Left ventricle myocardium inferior (tissue), 1 donor: ENCODE results near the gene ZNF2. TPM values are rescaled to one million over a fixed set of nuclear protein-coding genes. Genes with fewer than 3 reads are reported as not detected.

Experiments
- DNase-seq: peaks from one replicate; pipeline ENCODE4 v3.0.0-alpha.2; 2020
- H3K27ac ChIP-seq: fragments of 200-600 bp; replicated peaks from 2 replicates; pipeline ENCODE4 v1.8.0; 2021
- H3K27me3 ChIP-seq: fragments of 200-600 bp; 2 replicates; pipeline ENCODE4 v1.8.0; 2021; ENCODE audit warnings: low read depth
- H3K36me3 ChIP-seq: fragments of 200-600 bp; 2 replicates; pipeline ENCODE4 v1.8.0; 2021
- H3K4me1 ChIP-seq: fragments of 200-600 bp; 2 replicates; pipeline ENCODE4 v1.8.0; 2021
- H3K4me3 ChIP-seq: fragments of 200-600 bp; 2 replicates; pipeline ENCODE4 v1.8.0; 2021; ENCODE audit warnings: mild to moderate bottlenecking, moderate library complexity
- H3K9me3 ChIP-seq: fragments of 200-600 bp; replicated peaks from 2 replicates; pipeline ENCODE4 v1.8.0; 2021
- intact Hi-C: fragments of 100-400 bp; cut with micrococcal nuclease; formaldehyde crosslinking; loops from one replicate; pipeline ENCODE4 v1.11.0; 2022
- long read RNA-seq: library from polyadenylated mRNA; unstranded; transcript quantifications from one replicate; pipeline ENCODE4 v2.0.0, GENCODE V29; 2021
- total RNA-seq: library from RNA; stranded (reverse); fragmentation: NEBNext Ultra II Directional; extraction: Animal tissue kit (Norgen Biotek cat#: 25700); gene quantifications from one replicate; pipeline ENCODE4 v1.2.1, GENCODE V29; 2021
- TF ChIP-seq, protein P1 (sequence below): fragments of 200-600 bp; IDR thresholded peaks from 2 replicates; pipeline ENCODE4 v1.8.0; 2021; ENCODE audit warnings: antibody characterized with exemption, mild to moderate bottlenecking, borderline replicate concordance
- donor health status: DM: no; HTN: yes; CAD: no; lungs with severe emphysema.

The ZNF2 gene
- 3.4 TPM for total RNA-seq
- long read RNA-seq, transcript ZNF2-203 (5 exons, 2,601 nt), result major isoform, 8 of 8 reads
- long read RNA-seq, partial matches to known transcripts, result 0 of 8 reads
- long read RNA-seq, other reads (novel, unspliced or antisense), result 0 of 8 reads

DNA sequence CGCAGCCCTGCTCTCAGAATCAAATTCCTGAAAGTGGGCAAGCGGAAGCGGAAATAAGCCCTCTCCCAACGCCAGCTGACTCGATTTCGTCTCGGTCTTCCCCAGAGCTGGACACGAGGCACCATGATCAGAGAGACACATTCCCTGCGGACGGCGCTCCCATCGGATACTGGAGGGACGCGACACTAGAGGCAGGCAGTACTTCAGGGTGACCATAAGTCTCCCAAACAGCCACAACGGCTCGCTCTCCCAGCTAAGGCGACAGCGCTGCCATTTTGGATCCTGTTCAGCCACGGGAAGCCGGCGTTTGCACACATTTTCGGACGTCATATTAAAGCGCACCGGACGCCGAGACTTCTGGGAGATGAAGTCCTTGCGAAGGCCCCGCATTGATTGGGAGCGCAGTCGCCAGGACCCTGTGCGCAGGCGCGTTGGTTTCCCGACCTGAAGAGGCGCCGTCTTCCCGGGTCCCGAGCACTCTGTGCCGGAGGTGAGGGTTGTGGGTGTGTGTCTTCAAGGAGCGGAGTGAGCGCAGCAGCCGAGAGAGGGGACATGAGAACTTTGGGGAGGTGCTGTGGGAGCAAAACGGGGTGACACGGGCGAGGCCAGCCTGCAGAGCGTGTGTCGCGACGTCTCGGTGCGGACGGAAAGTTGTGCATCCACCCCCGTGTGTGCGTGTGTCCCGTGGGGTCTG is at the start of gene ZNF2:
ZNF2 (plus strand) TSS at position 439 of the 694 bp plus-strand sequence. CDS start 10,418 bp downstream, outside the sequence.
- Histone ChIP-seq H3K27ac (peak within 1 kb of the TSS; percentile 92), H3K4me3 (peak within 1 kb of the TSS; percentile 85), H3K27me3 (no peaks in the 10 kb centered on the region), H3K4me1 (peaks cover 36% of the 10 kb centered on the region), H3K36me3 (no peaks in the 10 kb centered on the region), H3K9me3 (no peaks in the 10 kb centered on the region)
- TF ChIP-seq, protein P1, sequence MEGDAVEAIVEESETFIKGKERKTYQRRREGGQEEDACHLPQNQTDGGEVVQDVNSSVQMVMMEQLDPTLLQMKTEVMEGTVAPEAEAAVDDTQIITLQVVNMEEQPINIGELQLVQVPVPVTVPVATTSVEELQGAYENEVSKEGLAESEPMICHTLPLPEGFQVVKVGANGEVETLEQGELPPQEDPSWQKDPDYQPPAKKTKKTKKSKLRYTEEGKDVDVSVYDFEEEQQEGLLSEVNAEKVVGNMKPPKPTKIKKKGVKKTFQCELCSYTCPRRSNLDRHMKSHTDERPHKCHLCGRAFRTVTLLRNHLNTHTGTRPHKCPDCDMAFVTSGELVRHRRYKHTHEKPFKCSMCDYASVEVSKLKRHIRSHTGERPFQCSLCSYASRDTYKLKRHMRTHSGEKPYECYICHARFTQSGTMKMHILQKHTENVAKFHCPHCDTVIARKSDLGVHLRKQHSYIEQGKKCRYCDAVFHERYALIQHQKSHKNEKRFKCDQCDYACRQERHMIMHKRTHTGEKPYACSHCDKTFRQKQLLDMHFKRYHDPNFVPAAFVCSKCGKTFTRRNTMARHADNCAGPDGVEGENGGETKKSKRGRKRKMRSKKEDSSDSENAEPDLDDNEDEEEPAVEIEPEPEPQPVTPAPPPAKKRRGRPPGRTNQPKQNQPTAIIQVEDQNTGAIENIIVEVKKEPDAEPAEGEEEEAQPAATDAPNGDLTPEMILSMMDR, result peak; percentile 12
- peak; percentile 98 for DNase-seq
- intact Hi-C loops, result no loop called here

DNA sequence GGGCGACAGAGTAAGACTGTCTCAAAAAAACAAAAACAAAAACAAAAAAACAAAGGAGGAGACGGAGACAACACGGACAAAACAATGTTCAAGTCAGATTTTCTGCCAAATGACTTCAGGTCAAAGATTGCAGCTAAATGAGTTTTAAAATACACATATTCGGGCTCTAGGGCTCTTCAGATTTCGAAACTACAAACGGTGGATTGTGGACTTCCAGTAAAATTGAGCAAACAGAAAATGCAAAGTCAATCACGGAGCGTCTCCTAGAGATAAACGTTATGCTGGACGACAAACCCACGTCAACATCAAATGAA is 44.6 kb upstream of the ZNF2 start:
- Histone ChIP-seq H3K36me3 (peaks cover 15% of the 10 kb centered on the region), H3K27ac (peak overlapping the region; percentile 97), H3K4me3 (peak overlapping the region; percentile 96), H3K4me1 (peaks cover 48% of the 10 kb centered on the region), H3K27me3 (no peaks in the 10 kb centered on the region), H3K9me3 (no peaks in the 10 kb centered on the region)
- TF ChIP-seq, protein P1, result no peak
- no peak for DNase-seq
- intact Hi-C loops, result no loop called here

DNA sequence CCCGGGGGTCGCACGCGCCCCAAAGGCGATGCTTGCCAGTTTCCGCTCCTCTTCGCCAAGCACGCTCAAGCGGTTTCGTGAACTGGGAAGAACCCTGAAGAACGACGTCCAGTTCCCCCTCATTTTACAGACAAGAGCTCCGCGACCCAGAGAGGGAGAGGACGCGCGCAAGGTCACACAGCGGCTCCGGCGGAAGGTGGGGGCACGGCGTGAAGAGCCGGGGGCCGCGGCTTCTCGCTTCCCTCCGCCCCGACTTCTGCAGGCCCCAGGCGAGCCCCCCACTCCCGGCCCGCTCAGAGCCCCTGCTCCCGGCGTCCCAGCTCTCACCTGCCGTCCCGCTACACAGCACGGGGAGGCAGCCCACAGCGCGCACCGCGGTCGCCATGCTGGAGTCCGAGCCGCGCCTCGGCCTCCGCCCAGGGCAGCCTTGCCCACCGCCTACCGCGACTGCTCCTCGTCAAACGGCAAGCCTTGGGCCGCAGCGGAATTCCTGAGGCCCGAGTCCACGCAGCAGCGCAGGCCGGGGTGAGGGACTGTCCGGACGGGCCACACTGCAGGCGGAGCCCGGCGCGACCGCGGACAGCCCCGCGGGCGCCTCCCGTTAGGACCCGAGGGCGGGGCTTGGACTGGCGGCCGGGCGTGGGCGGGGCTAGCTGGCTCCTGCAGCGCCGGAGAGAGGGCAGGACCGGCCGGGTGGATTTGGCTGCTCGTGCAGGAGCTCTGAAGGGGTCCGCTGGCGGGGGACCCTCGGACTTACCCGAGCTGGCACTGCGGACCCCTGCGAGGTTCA is 44.0 kb upstream of the ZNF2 start, which contains the start of gene MRPS5:
MRPS5 (minus strand) TSS at position 402 of the 790 bp plus-strand sequence; CDS start at position 385, 17 bp downstream.
- Histone ChIP-seq H3K9me3 (no peaks in the 10 kb centered on the region), H3K4me3 (peak within 1 kb of the TSS; percentile 96), H3K27me3 (no peaks in the 10 kb centered on the region), H3K4me1 (peaks cover 48% of the 10 kb centered on the region), H3K36me3 (peaks cover 11% of the 10 kb centered on the region), H3K27ac (peak within 1 kb of the TSS; percentile 97)
- intact Hi-C loops, result no loop called here
- peak; percentile 90 for DNase-seq
- TF ChIP-seq, protein P1, result peak; percentile 26

DNA sequence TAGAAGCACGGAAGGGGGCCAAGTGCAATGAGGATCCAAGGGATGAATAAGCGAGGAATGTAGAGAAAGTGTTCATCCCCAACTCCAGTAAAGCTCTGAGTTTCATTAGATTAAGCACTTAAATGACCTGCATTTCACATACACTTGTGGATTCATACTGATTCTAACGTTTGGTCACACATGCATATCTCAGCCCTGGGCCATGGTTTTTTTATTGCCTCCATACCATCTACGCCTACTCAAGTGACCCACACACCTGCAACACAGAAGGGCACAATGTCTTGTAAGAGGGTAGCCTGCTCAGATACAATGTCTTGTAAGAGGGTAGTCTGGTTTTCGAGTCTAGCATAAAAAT is 43.4 kb upstream of the ZNF2 start:
- TF ChIP-seq, protein P1, result no peak
- H3K9me3 ChIP-seq, result no peaks in the 10 kb centered on the region
- H3K4me3 ChIP-seq, result peak overlapping the region; percentile 96
- peak overlapping the region; percentile 97 for H3K27ac ChIP-seq
- H3K36me3 ChIP-seq, result peaks cover 5% of the 10 kb centered on the region
- peaks cover 48% of the 10 kb centered on the region for H3K4me1 ChIP-seq
- intact Hi-C loops, result no loop called here
- H3K27me3 ChIP-seq, result no peaks in the 10 kb centered on the region
- DNase-seq, result no peak

DNA sequence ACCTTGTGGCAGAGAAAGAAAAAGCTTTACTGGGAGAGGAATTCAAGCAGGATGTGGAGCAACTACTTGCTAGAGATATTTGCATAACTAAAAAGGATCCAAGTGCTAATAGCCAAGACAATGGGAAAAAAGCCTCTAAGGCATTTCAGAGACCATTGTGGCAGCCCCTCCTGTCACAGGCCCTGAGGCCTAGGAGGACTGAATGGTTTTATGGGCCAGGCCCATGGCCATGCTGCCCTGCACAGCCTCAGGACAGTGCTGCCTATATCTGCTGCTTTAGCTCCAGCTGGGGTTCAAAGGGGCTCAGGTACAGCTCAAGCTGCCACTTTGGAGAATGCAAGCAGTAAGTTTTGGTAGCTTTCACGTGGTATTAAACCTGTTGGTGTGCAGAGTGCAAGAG is 26.9 kb upstream of the ZNF2 start:
- TF ChIP-seq, protein P1, result no peak
- Histone ChIP-seq H3K4me3 (no peak overlapping the region), H3K9me3 (peaks cover 62% of the 10 kb centered on the region), H3K36me3 (peaks cover 34% of the 10 kb centered on the region), H3K27me3 (no peaks in the 10 kb centered on the region), H3K4me1 (no peaks in the 10 kb centered on the region), H3K27ac (no peak overlapping the region)
- intact Hi-C loops, result no loop called here
- no peak for DNase-seq
